ENCODE results near the gene HMGN5. TPM values are rescaled to one million over a fixed set of nuclear protein-coding genes. Genes with fewer than 3 reads are reported as not detected.
A peak's percentile ranks its signal among the peaks of the same experiment; 100 is the strongest.

The HMGN5 gene
- total RNA-seq, 1 donor from 2014 or later, result 1.1 TPM

GRCh38 chrX:81201071-81201470 is 642 bp downstream of the HMGN5 start:
- no peak for DNase-seq (ENCODE audit: low spot score)
- H3K9me3 Mint-ChIP-seq (ENCODE audit: low read depth), result peaks cover 10% of the 10 kb centered on the region
- no peak for TF ChIP-seq CTCF (IDR thresholded peaks at IDR 0.05)
- H3K4me3 Mint-ChIP-seq (ENCODE audit: unreplicated experiment), result peak overlapping the region; percentile 84
- H3K27me3 Mint-ChIP-seq (ENCODE audit: low read depth), result no peaks in the 10 kb centered on the region
- H3K36me3 Mint-ChIP-seq (ENCODE audit: low read depth), result peaks cover 2% of the 10 kb centered on the region
- H3K27ac Mint-ChIP-seq (ENCODE audit: unreplicated experiment), result peak overlapping the region; percentile 94
- H3K4me1 Mint-ChIP-seq (ENCODE audit: low read depth), result peaks cover 28% of the 10 kb centered on the region

GRCh38 chrX:81195712-81196111 is 6.0 kb downstream of the HMGN5 start:
- no peak overlapping the region for H3K4me3 Mint-ChIP-seq (ENCODE audit: unreplicated experiment)
- no peaks in the 10 kb centered on the region for H3K27me3 Mint-ChIP-seq (ENCODE audit: low read depth)
- H3K4me1 Mint-ChIP-seq (ENCODE audit: low read depth), result peaks cover 2% of the 10 kb centered on the region
- H3K27ac Mint-ChIP-seq (ENCODE audit: unreplicated experiment), result no peak overlapping the region
- DNase-seq (ENCODE audit: low spot score), result no peak
- peak; percentile 78 for TF ChIP-seq CTCF (IDR thresholded peaks at IDR 0.05)
- peaks cover 6% of the 10 kb centered on the region for H3K9me3 Mint-ChIP-seq (ENCODE audit: low read depth)
- H3K36me3 Mint-ChIP-seq (ENCODE audit: low read depth), result peaks cover 2% of the 10 kb centered on the region

GRCh38 chrX:81195259-81195658 is 6.5 kb downstream of the HMGN5 start:
- Mint-ChIP-seq H3K27me3 (ENCODE audit: low read depth) (no peaks in the 10 kb centered on the region), H3K4me3 (ENCODE audit: unreplicated experiment) (no peak overlapping the region), H3K36me3 (ENCODE audit: low read depth) (peaks cover 2% of the 10 kb centered on the region), H3K27ac (ENCODE audit: unreplicated experiment) (no peak overlapping the region), H3K4me1 (ENCODE audit: low read depth) (no peaks in the 10 kb centered on the region), H3K9me3 (ENCODE audit: low read depth) (peaks cover 6% of the 10 kb centered on the region)
- DNase-seq (ENCODE audit: low spot score), result no peak
- no peak for TF ChIP-seq CTCF (IDR thresholded peaks at IDR 0.05)

GRCh38 chrX:81174286-81174685 is 27.4 kb downstream of the HMGN5 start:
- Mint-ChIP-seq H3K9me3 (ENCODE audit: low read depth) (peaks cover 6% of the 10 kb centered on the region), H3K4me3 (ENCODE audit: unreplicated experiment) (no peak overlapping the region), H3K36me3 (ENCODE audit: low read depth) (no peaks in the 10 kb centered on the region), H3K27me3 (ENCODE audit: low read depth) (no peaks in the 10 kb centered on the region), H3K27ac (ENCODE audit: unreplicated experiment) (no peak overlapping the region), H3K4me1 (ENCODE audit: low read depth) (no peaks in the 10 kb centered on the region)
- peak; percentile 80 for TF ChIP-seq CTCF (IDR thresholded peaks at IDR 0.05)
- DNase-seq (ENCODE audit: low spot score), result no peak

- Mint-ChIP-seq H3K9me3 (ENCODE audit: low read depth) (no peaks in the 10 kb centered on the region), H3K4me3 (ENCODE audit: unreplicated experiment) (no peak overlapping the region), H3K36me3 (ENCODE audit: low read depth) (no peaks in the 10 kb centered on the region), H3K27ac (ENCODE audit: unreplicated experiment) (no peak overlapping the region), H3K4me1 (ENCODE audit: low read depth) (no peaks in the 10 kb centered on the region), H3K27me3 (ENCODE audit: low read depth) (no peaks in the 10 kb centered on the region)
- TF ChIP-seq CTCF (IDR thresholded peaks at IDR 0.05), result no peak
- no peak for DNase-seq (ENCODE audit: low spot score)
Observed at GRCh38 chrX:81168391-81168790, 33.3 kb downstream of the HMGN5 start.
